Esophagus muscularis mucosa (tissue), 4 donors: ENCODE measurements around the gene GBA3. TPM values are rescaled to one million over a fixed set of nuclear protein-coding genes. Genes with fewer than 3 reads are reported as not detected.

Source experiments
- DNase-seq: peaks from one replicate; pipeline ENCODE4 v3.0.0-alpha.2; 2017; ENCODE audit errors: extremely low spot score
- H3K27ac ChIP-seq, 4 donors: fragments of 200-600 bp; sonication (generic); replicated peaks in 1 of 4; 1 replicate in 3 of 4; 2 replicates in 1 of 4; pipeline ENCODE4 v1.5.1; 2016 to 2019; ENCODE audit warnings: mild to moderate bottlenecking in 1 of 4
- H3K27me3 ChIP-seq, 4 donors: fragments of 200-600 bp; sonication (generic); one replicate each; pipeline versions ENCODE4 v1.5.1 to v1.6.0; 2016 to 2019
- H3K36me3 ChIP-seq, 4 donors: fragments of 200-600 bp; sonication (generic); one replicate each; pipeline ENCODE4 v1.5.1; 2016 to 2019
- H3K4me1 ChIP-seq, 4 donors: fragments of 200-600 bp; sonication (generic); one replicate each; pipeline ENCODE4 v1.5.1; 2016 to 2019
- H3K4me3 ChIP-seq, 4 donors: fragments of 200-600 bp; sonication (generic); 1 replicate in 2 of 4; 2 replicates in 2 of 4; pipeline ENCODE4 v1.5.1; 2016 to 2019; ENCODE audit warnings: mild to moderate bottlenecking in 4 of 4, moderate library complexity in 1 of 4
- H3K9me3 ChIP-seq, 4 donors: fragments of 200-600 bp; sonication (generic); 1 replicate in 3 of 4; 2 replicates in 1 of 4; pipeline ENCODE4 v1.5.1; 2016 to 2019
- EP300 ChIP-seq: sonication (generic); formaldehyde crosslinking; IDR thresholded peaks from one replicate; pipeline ENCODE4 v1.6.1; 2017; ENCODE audit warnings: antibody characterized with exemption
- POLR2A ChIP-seq: fragments of 450-650 bp; IDR thresholded peaks from one replicate; pipeline ENCODE4 v1.6.1; 2017; ENCODE audit warnings: antibody characterized with exemption, moderate library complexity, mild to moderate bottlenecking, low read depth
- POLR2AphosphoS5 ChIP-seq, 2 donors: sonication (generic); formaldehyde crosslinking; IDR thresholded peaks; one replicate each; pipeline ENCODE4 v1.6.1; 2017; ENCODE audit warnings: antibody characterized with exemption in 2 of 2
- WGBS: methylation state at CpG from one replicate; pipeline ENCODE4 v1.1.5; 2018; 5-methylcytosine and 5-hydroxymethylcytosine counted together
- intact Hi-C: fragments of 100-400 bp; cut with DNase I; formaldehyde crosslinking; loops from one replicate; pipeline ENCODE4 v1.15.1; 2023
- total RNA-seq, 4 donors: library from RNA; depleted of rRNA; stranded (reverse); fragments of >200 nt; gene quantifications; one replicate each; pipeline versions ENCODE4 v1.1.0 to v1.2.1, GENCODE V29; 2016
- TF ChIP-seq, protein P1 (sequence below), 3 experiments: fragments of 200-600 bp in 2 of 3; fragments of 450-650 bp in 1 of 3; sonication (generic) in 2 of 3; IDR thresholded peaks; one replicate each; pipeline ENCODE4 v1.5.1; 2017 to 2019; ENCODE audit warnings: antibody characterized with exemption in 3 of 3, mild to moderate bottlenecking in 2 of 3, moderate library complexity in 1 of 3

GBA3 gene
- total RNA-seq, 4 donors from 2014 or later, result not detected

DNA sequence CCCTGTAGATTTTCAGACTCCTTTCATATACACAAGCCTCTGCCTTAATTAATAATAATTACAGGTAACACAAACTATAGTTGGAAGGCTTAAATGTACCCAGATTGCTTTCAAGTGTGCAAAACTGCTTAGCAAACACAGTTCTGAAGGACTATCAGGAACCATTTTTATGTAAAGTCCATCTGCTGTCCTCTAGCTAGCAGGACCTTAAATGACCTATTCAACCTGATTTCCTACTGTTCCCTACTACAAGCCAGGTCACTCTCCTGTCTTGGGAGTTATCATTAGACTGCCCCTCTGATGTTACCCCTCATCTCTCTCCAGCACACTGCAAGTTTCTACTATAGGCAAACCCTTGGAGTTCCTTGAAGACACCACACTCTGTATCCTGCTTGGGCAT, 157.3 kb downstream of the GBA3 start:
- peaks cover 0 to 1% (median 0%) of the 10 kb centered on the region in 4 donors for H3K27me3 ChIP-seq
- intact Hi-C loops, result no loop called here
- no peaks in the 10 kb centered on the region for H3K36me3 ChIP-seq
- DNase-seq, result no peak
- no peaks in the 10 kb centered on the region for H3K9me3 ChIP-seq
- H3K4me3 ChIP-seq, result no peak overlapping the region
- TF ChIP-seq, protein P1, sequence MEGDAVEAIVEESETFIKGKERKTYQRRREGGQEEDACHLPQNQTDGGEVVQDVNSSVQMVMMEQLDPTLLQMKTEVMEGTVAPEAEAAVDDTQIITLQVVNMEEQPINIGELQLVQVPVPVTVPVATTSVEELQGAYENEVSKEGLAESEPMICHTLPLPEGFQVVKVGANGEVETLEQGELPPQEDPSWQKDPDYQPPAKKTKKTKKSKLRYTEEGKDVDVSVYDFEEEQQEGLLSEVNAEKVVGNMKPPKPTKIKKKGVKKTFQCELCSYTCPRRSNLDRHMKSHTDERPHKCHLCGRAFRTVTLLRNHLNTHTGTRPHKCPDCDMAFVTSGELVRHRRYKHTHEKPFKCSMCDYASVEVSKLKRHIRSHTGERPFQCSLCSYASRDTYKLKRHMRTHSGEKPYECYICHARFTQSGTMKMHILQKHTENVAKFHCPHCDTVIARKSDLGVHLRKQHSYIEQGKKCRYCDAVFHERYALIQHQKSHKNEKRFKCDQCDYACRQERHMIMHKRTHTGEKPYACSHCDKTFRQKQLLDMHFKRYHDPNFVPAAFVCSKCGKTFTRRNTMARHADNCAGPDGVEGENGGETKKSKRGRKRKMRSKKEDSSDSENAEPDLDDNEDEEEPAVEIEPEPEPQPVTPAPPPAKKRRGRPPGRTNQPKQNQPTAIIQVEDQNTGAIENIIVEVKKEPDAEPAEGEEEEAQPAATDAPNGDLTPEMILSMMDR (IDR thresholded peaks at IDR 0.05), result no peak
- TF ChIP-seq POLR2A (no peak), EP300 (no peak), POLR2AphosphoS5 (IDR thresholded peaks at IDR 0.05) (no peak)
- H3K4me1 ChIP-seq, result no peaks in the 10 kb centered on the region
- no peak overlapping the region for H3K27ac ChIP-seq

DNA sequence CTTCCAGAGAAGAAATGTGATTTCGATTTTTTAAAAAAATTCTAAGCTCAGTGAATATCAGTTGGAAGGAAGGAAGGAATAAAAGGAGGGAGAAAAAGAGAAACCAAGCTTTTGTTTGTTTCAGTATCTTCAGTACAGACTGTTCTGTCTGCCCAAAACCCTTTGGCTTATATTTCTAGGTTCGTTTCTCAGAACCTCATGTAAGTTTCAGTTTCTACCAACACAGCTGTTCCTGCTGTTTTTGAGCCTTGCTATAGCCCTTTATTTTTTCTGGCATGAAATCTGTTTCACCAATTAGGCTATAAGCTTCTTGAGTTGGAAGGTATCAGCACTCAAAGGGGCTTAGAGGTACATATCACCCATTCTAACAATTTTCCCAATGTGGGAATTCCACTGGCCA, 157.9 kb downstream of the GBA3 start:
- peaks cover 0 to 2% (median 0%) of the 10 kb centered on the region in 4 donors for H3K27me3 ChIP-seq
- WGBS, result 52% methylated on average over 2 of the region's 2 CpGs
- no peaks in the 10 kb centered on the region for H3K36me3 ChIP-seq
- no peak for DNase-seq
- intact Hi-C loops, result no loop called here
- no peaks in the 10 kb centered on the region for H3K9me3 ChIP-seq
- TF ChIP-seq POLR2A (no peak), EP300 (no peak), POLR2AphosphoS5 (IDR thresholded peaks at IDR 0.05) (no peak)
- TF ChIP-seq, protein P1 (IDR thresholded peaks at IDR 0.05), result no peak
- H3K4me1 ChIP-seq, result no peaks in the 10 kb centered on the region
- no peak overlapping the region for H3K27ac ChIP-seq
- H3K4me3 ChIP-seq, result no peak overlapping the region

DNA sequence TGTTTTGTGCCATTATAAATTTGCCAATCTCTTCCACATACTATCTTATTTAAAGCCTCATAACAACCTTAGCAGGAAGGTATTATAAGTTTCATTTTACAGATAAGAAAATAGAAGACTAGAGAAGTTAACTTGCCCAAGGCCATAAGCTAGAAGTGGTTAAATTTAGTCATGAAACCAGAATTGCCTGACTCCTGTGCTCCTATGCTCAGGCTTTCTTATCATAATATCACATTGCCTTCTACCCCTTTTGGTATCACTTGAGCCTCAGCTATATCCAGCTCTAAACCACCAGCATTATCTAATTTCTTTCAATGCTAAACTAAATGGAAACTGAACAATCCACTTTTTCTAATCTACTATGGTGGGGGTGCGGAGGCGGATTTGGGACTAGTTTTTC, 164.7 kb downstream of the GBA3 start:
- DNase-seq, result no peak
- Histone ChIP-seq H3K4me3 (no peak overlapping the region), H3K27ac (no peak overlapping the region), H3K4me1 (no peaks in the 10 kb centered on the region), H3K9me3 (no peaks in the 10 kb centered on the region), H3K36me3 (no peaks in the 10 kb centered on the region), H3K27me3 (peaks cover 0 to 2% (median 0%) of the 10 kb centered on the region in 4 donors)
- TF ChIP-seq, protein P1 (IDR thresholded peaks at IDR 0.05), result no peak
- TF ChIP-seq POLR2AphosphoS5 (IDR thresholded peaks at IDR 0.05) (no peak), POLR2A (no peak)
- WGBS, result 93% methylated on average over 2 of the region's 2 CpGs
- intact Hi-C loops, result no loop called here

GRCh38 chr4:22859318-22859717, 166.6 kb downstream of the GBA3 start:
- H3K36me3 ChIP-seq, result no peaks in the 10 kb centered on the region
- no peaks in the 10 kb centered on the region for H3K4me1 ChIP-seq
- TF ChIP-seq POLR2A (no peak), POLR2AphosphoS5 (IDR thresholded peaks at IDR 0.05) (no peak), EP300 (no peak)
- TF ChIP-seq, protein P1 (IDR thresholded peaks at IDR 0.05), result no peak
- peaks cover 0 to 2% (median 0%) of the 10 kb centered on the region in 4 donors for H3K27me3 ChIP-seq
- H3K27ac ChIP-seq, result no peak overlapping the region
- no peak overlapping the region for H3K4me3 ChIP-seq
- intact Hi-C loops, result no loop called here
- H3K9me3 ChIP-seq, result no peaks in the 10 kb centered on the region
- WGBS, result 82% methylated on average over 2 of the region's 2 CpGs
- DNase-seq, result no peak

Other genes starting within 250 kb of the GBA3 start
- gene ADGRA3, start 176.9 kb upstream of the GBA3 start, total RNA-seq, result 10 to 100 TPM; 24.9 to 41.0 (median 35.3) TPM